Islet of Langerhans (tissue), 1 donor: ENCODE measurements around the gene C19orf81.

ENCODE experiments used
- FAIRE-seq: peaks from one replicate; lab custom pipeline; 2011; peaks lifted over from hg19 to GRCh38; lab: Jason Lieb, UNC

The C19orf81 gene

DNA sequence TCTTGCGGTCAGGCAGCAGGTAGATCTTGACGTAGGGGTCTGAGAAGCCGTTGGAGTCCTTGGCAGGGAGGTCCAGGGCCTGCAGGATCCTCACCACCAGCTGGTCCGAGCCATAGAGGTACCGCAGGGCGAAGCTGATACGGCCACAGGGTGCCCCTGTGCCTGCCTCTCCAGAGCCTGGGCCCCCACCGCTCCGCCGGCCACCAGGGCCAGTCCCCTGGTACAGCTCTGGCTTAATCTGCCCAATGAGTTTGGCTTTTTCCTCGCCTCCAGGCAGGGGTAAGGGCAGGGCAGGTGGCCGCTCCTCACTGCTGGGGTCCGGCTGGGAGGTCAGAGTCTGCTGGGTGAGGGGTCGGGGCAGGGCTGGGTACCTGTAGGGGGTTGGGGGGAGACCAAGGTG lies 19.4 kb upstream of the C19orf81 start:
- no peak for FAIRE-seq

DNA sequence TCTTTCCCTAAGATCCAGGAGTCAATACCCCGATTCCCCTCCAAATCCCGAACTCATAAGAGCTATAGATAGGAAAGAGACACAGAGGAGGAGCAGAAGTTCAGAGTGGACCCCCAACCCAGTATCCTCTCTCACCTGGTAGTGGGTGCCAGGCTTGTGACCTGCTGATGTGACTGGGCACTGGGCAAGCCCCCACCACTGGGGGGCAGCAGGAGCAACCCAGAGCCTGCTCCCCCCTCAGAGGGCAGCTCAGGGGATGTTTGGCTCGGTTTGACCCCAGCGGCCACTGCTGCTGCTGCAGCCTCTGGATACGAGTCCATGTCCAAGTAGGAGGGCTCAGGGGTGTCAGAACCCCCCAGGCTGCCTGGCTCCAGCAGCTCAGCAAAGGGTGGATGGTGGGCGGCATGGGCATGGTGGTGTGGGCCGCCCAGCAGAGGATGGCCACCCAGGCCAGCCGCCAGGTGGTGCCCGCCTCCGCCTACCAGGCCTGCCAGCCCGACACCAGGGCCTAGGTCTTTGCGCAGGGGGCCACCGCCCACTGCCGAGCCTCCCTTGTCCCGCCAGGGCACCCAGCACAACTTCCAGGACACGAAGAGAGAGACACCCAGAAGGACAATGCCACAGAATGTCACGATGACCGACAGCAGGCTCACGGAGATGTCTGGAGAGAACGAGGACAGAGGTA lies 17.0 kb upstream of the C19orf81 start:
- no peak for FAIRE-seq

DNA sequence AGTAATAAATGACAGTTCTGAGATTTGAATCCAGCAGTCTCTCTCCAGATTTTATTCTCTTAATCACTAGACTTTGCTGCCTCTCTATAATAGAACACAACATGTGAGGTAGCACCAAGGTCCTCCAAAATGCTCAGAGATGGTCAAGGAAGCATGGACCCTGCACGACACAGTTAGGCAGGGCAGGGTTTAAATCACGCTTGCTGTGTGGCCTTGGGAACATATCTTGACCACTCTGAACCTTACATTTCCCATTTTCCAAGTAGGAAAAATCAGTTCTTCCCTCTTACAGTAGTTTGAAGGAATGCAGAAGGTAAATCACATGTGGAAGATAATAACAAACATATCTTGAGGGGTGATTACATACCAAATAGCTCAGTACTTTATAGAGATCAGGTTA lies 15.9 kb upstream of the C19orf81 start:
- FAIRE-seq: no peak

DNA sequence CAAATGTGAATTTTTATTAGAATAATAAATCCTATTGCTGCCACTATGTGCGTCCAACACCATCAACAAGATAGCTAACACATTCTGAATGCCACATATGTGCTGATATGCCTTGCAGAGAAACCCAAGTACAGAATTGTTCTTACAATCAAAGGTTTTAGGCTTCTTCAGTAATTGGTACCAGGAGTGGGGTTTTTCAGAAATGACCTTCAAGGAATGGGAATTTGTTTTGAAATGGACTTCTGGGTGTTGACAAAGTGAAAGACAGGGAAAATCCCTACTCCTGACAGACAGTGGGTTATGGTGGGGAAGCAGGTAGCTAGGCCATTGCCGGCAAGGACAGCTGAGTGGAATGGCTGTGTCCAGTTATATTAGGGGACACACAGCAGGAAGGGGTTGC lies 15.3 kb upstream of the C19orf81 start:
- no peak for FAIRE-seq

DNA sequence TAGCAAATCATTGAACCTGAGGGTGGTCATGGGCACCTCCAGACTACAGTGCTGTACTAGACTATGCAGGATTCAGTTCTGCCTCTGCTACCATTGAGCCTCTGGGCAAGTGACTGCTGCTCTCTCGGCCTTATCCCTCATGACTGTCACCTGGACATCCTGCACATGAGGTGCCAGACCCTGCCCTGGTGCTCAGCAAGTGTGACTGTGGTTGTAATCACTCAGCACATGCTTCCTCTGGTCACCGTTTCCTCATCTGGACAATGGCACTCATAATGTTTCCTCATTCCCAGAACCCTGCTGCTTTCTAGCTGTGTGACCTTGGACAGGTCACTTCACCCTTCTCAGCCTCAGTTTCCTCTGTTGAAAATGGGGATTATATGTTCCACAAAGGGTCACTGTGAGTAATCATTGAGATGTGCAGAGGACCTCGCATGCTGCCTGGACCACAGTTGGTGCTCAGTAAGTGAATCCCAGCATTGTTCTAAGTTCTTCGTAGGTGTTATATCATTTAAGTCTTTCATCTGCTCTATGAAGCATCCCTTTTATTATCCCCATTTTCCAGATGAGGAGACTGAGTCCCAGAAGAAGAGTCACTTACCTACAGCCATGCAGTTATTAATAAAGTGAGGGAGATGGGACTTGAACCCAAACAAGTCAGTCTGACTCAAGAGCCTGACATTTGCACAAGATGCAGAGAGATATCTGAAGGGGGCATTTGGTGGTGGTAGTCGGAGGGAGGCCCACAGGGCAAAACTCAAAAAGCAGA lies 12.7 kb upstream of the C19orf81 start:
- FAIRE-seq: no peak

DNA sequence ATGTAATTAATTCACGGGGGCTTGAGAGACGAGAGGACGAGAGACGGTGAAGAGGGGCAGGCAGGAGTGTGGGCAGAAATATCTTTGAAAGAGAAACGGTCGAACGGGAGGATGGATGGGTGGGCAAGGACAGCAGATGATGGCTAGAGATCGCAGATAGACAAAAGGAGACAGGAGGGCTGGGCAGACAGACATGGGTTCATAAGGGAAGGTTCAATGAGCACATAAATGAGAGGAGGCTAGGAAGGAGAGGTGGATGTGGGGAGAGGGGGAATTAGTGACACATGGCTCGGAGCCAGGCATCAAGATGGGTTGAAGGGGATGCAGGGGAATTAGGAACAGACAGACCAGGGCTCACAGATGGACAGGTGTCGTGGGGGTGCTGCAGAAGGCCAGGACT lies 10.6 kb upstream of the C19orf81 start:
- no peak for FAIRE-seq

DNA sequence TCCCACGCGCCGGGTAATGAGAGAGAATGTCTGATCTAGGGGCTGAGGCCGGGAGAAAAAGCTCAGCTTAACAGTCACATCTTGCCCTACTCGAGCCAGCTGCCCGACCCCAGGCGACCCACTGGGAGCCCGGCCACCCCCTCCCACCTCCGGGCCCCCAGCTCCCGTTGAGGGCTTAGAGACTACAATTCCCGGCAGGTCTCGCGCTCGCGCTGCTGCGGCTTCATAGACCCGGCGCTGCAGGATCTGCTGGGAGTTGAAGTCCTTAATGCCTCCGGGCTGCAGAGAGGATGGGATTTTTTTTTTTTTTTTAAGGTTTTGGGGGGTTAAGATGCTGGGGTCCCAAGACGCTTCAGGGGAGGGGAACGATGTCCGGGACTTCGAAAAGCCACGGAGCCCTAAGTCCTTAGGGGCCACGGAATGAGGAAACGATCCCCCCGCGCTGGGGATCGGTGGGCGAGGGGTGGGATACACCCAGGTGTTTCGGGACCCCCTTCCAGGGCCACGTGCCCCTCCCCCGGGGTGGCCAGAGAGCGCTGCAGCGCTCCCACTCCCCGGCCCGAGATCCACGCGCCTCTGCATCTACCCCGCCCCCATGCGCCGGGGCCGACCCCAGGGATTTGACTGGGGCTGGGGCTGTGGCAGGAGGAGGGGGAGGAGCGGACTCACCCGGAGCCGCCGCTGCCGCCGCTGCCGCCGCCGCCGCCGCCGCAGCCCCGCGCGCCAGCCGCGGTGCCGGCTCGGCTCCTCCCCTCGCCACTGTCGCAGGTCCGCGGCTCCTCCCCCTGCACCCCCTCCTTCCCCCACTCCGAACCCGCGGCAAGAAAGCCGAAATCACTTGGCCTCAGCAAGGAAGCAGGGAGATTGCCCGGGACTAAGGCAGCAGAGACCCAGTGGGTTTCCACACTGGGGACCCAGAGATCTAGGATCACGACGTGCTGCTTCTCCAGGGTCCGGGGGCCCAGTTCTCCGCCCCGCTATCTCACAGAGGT lies 9.8 kb upstream of the C19orf81 start, which contains the start of gene SYT3:
SYT3 (minus strand) TSS at position 761 of the 992 bp plus-strand sequence. CDS start 2,470 bp downstream, outside the sequence.
- no peak for FAIRE-seq

DNA sequence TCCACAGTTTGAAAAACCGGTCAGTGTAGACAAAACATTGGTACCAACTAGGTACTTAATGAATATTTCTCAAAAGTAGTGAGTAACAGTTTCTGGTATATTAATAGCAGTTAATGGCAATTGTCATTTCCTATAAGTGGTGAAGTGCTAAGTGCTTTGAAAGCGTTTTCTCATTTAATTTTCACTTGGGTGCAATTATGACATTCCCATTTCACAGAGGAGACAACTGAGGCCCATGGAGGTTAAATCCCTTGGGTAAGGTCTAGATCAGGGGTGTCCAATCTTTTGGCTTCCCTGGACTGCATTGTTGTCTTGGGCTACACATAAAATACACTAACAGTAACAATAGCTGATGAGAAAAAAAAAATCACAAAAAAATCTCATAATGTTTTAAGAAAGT lies 8.9 kb upstream of the C19orf81 start:
- FAIRE-seq: no peak

DNA sequence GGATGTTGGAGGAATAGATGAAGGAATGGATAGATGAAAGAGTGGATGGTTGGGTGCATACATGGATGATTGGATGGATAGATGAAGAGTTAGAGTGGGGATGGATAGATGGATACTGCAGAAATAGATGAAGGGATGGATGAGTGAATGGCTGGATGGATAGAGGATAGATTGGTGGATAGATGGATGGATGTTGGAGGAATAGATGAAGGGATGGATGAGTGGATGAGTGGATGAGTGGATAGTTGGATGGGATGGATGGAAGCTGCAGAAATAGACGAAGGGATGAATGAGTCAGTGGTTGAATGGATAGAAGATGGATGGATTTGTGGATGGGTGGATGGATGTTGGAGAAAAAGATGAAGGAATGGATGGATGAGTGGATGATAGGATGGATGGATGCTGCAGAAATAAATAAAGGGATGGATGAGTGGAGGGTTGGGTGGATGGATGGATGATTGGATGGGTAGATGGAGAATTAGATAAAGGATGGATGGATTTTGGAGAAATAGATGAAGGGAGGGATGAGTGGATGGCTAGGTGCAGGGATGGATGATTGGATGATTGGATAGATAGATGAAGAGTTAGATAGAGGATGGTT lies 4.8 kb upstream of the C19orf81 start:
- FAIRE-seq: no peak

DNA sequence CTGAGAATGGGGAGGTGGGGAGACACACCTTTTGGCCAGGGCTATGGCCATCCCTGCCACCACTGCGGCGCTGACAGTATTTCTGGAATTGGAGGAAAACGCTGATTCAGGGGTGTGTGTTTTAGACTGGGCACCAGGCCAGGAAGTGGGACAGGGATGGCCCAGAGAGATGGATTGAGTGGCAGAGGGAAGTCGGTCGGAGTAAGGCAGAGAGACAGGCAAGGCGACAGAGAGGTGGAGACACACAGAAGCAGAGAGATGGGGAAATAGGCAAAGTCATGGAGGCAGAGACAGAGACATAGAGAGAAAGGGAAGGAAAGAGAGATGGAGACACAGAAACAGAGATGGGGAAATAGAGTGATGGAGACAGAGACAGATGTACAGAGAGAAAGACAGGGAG lies 4.1 kb upstream of the C19orf81 start:
- FAIRE-seq: no peak

DNA sequence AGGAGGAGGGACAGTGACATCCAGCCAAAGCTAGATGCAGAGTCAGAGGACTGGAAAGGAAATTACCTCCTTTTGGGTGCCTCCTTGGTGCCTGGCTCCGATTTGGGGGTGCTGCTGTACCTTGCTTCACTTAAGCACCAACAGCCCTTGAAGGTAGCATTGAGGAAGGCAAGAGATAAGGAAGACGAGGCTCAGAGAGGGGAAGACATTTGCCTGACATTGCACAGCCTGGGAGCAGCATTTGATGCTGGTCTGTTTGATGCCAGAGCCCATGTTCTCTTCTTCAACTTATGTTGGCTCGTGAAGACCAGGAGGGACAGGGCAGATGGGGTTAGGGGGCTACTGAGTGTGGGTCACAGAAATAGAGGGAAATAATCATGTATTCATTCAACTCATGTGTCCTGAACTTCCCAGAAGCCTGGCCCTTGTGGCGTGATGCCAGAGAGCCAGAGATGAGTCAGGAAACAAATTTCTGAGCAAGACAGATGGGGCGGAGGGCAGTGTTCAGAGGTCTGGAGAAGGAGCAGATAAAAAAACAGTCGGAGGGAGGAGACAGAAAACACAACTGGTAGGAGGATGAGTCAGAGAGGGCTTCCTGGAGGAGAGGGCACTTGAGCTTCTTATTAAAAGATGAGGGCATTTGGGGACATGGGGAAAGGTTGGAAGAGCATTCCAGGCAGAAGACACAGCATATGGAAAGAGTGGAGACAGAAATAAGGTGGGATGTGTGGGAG lies 3.0 kb upstream of the C19orf81 start:
- no peak for FAIRE-seq

DNA sequence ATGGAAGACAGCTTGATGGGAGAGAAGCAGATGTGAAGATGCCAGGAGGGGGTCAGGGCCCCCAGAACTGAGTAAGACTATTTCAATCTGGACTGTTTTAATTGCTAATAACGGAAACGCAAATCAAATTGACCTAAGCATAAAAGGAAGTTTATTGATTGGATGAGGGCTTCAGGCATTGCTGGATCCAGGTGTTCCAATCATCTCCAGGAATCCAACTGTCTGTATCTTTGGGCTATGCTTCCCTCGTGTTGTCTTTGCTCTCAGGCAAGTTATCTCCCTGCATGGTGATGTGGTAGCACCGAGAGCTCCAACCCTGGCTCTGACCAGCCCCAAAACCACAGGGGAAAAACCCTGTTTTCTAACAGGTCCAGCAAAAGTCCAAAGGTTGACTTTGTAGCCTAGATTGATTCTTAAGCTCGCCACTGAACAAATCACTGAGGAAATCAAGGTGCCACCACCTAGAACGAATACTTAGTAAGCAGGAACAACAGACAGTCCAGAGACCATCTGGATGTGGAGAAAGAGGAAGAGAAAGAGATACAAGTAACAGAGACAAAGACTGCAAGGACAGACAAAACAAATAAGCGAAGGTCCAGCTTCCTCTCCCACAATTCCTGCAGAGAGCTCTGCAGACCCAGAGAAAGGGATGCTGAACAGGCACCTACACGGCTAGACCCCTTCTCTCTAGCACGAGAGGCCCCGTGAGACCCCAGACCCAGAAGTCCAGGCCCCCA lies 1.2 kb upstream of the C19orf81 start:
- no peak for FAIRE-seq

DNA sequence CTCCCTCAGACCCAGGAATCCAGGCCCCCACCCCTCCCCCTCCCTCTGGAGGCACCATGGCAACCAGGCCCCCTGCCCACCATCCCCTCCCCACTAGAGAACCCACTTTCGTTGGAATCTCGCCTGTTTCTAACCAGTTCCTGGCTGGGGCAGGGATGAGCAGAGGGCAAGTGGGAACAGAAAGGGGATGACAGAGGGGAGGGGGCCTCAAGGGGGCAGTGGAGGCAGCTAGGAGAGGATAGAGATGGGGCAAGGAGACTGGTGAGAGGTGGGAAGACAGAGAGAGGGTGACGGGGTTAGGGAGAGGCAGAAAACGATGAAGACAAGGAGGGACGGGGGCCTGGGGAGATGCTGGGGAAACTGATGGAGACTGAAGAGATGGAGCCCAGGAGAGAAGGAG lies 586 bp upstream of the C19orf81 start:
- no peak for FAIRE-seq

DNA sequence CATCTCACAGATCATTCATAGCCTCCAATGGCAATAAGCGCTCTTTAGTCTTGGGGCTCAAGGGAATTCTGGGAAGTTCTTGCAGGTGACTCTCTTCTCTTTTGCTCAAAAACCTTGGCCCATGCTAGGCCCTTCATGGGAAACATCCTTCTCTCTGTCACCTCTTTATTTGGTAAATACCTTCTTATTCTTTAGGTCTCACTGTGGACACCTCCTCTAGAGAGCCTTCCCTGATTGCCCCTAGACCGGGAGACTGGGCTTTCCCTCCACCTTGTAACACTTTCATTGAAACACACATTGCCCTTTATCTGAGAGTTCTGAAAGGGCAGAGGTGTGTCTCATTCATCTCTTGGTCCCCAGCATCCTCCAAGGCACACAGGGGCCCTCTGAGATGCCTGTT lies 1.9 kb downstream of the C19orf81 start:
- no peak for FAIRE-seq

DNA sequence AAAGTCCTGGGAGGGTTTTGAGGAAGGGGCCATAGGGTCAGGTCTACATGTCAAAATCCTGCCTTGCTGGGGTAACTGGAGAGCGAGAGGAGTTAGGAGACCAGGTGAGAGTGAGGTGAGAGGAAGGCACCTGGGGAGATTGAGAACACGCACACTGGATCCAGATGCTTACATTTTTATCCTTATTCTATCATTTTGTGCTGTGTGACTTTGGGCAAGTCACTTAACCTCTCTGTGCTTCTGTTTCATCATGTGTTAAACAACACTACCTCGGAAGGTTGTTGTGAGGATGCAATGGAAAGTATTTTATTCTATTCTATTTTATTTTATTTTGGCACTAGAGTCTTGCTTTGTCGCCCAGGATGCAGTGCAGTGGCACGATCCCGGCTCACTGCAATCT lies 3.5 kb downstream of the C19orf81 start:
- FAIRE-seq: no peak

DNA sequence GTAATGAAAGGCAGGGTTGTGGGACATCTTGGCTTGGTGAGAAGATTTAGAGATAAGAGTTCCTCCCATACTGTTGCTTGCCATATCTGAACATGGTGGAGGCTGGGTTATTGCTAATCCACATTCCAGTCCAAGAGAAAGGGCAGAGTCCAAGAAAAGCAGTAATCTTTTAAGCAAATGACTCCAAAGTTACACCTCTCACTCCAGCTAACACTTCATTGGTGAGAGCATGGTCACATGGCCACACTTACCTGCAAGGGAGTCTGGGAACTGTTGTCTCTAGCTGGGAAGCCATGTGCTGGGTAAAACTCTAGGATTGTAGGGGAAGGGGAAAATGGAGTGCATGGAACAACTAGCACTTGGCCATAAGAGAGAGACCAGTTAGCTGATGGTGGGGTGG lies 5.6 kb downstream of the C19orf81 start:
- FAIRE-seq: no peak

DNA sequence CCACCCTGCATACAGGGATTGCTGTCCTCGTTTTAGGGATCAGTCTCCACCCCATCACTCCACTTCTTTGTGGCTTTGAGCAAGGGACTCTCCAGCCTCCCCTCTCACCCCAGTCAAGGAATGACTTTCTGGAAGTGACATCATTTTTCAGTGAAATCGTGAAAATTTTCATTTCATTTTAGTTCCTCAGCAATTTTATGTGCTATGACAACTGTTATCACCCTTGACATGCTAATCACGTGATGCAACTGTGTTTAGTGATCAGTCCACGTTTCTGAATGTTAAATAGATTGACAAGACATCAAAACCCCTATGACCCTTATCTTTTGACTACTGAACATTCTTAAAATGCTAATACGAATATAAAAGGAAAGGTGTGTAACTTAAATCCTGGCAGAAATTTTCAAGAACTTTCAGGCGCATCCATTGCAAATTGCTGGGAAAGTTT lies 8.0 kb downstream of the C19orf81 start:
- FAIRE-seq: no peak

DNA sequence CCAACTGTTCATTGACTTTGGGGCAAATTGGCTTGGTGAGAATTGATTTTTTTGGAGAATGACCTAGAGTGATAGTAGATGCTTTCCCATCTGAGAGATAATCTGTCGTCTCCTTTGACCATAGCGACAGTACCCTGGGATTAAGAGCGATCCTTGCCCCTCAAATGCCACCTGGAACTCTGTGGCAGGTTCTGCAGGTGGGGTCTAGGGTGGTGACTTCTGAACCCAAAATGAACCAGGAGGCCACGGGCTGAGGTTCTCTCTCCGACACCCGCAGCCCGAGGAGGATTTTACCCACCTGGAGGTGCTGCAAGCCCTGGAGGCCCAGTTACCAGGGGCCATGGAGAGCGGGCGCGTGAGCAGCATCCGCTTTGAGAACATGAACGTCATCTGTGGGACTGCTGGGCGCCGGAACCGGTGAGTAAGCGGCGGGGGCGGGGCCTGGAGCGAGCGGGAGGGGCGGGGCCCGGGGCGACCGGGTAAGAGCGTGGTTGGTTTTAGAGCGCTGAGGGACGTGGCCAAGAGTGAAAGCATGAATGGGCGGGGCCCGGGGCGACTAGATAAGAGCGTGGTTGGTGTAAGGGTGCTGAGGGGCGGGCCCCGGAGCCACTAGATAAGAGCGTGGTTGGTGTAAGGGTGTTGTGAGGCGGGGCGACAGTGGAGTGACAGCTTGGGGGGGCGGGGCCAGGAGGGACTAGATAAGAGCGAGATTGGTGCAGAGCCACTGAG lies 8.6 kb downstream of the C19orf81 start:
- FAIRE-seq: no peak

DNA sequence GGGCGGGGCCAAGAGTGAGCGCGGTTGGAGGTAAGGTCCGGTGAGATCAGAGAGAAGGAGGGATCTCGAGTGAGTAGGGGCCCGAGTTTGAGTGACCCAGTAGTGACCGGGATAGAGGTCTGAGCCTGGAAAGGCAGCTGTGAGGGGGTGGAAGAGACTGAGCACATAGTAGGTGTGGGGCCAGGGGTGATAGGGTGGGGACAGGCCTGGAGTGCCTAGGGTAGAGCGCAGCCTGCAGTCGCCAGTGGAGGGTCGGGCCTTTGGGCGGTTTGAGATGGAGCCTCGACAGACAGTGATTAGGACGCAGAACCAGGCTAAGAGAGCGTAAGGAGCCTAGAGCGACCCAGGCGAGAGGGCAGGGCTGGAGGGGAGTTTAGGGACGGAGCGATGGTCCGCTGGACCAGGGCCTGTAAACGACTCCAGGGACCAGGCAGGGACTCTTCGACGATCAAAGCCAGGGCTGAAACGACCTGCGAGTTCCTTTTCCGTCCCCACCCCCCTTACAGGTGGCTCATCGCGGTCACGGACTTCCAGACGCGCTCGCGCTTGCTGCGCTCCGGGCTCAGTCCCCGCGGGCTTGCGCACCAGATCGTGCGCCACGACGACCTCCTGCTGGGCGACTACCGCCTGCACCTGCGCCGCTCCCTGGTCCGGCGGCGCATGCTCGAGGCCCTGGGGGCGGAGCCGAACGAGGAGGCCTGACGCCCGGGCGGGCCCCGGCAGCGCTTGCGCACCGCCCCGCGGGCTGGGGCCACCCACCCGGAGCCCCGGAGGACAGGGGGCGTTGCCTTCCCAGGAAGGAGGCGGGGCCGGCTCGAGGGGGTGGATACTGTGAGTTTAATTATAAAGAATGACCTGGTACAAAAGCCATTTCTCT lies 9.4 kb downstream of the C19orf81 start:
- FAIRE-seq: no peak
